Left lung (tissue), 10 donors: ENCODE data around the gene NEDD4. TPM values are rescaled to one million over a fixed set of nuclear protein-coding genes. Genes with fewer than 3 reads are reported as not detected.

Experiments used
- ATAC-seq: fragments of 200-7000 bp; cut with Tn5 transposase; one replicate; pipeline ENCODE4 v1.9.1; 2020; ENCODE audit warnings: moderate library complexity
- DNase-seq, 4 donors: peaks; one replicate each; pipeline ENCODE4 v3.0.0-alpha.2; 2013 to 2020
- H3K27ac ChIP-seq, 2 donors: fragments of 200-600 bp; sonication (generic) in 1 of 2; one replicate each; pipeline versions ENCODE4 v1.5.0 to v1.8.0; 2020 to 2021
- H3K27me3 ChIP-seq, 2 donors: fragments of 200-600 bp; sonication (generic) in 1 of 2; one replicate each; pipeline versions ENCODE4 v1.5.0 to v1.8.0; 2020 to 2021
- H3K36me3 ChIP-seq, 2 donors: fragments of 200-600 bp; sonication (generic) in 1 of 2; one replicate each; pipeline versions ENCODE4 v1.5.0 to v1.8.0; 2020 to 2021
- H3K4me1 ChIP-seq, 2 donors: fragments of 200-600 bp; one replicate each; pipeline ENCODE4 v1.8.0; 2021
- H3K4me3 ChIP-seq, 2 donors: fragments of 200-600 bp; sonication (generic) in 1 of 2; one replicate each; pipeline versions ENCODE4 v1.5.0 to v1.8.0; 2020 to 2021; ENCODE audit warnings: mild to moderate bottlenecking in 1 of 2
- H3K9me3 ChIP-seq, 2 donors: fragments of 200-600 bp; sonication (generic) in 1 of 2; one replicate each; pipeline versions ENCODE4 v1.5.0 to v1.8.0; 2020 to 2021
- intact Hi-C, 2 donors: fragments of 100-400 bp; cut with DNase I; formaldehyde crosslinking; loops; one replicate each; pipeline versions ENCODE4 v1.11.2 to v1.14.2; 2022
- polyA plus RNA-seq, 6 donors: library from polyadenylated mRNA; unstranded; fragments of 120-200 nt; gene quantifications; one replicate each; pipeline ENCODE4 v1.2.1, GENCODE V29; 2013; ENCODE audit not compliant: insufficient read length in 6 of 6
- total RNA-seq, 2 donors: library from RNA; stranded (reverse); fragmentation: NEBNext Ultra II Directional; extraction: Animal tissue kit (Norgen Biotek cat#: 25700); gene quantifications; one replicate each; pipeline ENCODE4 v1.2.1, GENCODE V29; 2021
- TF ChIP-seq, protein P1 (sequence below), 2 donors: fragments of 200-600 bp; sonication (generic) in 1 of 2; IDR thresholded peaks; one replicate each; pipeline versions ENCODE4 v1.5.0 to v1.8.0; 2021; ENCODE audit warnings: antibody characterized with exemption in 2 of 2
- donor health status: DM: no; HTN: yes; CAD: no.
- donor health status: DM: no; HTN: no; CAD: no.

Gene NEDD4
- total and polyA plus RNA-seq, 8 donors = 15.0 to 19.5 (median 17.0) TPM

DNA sequence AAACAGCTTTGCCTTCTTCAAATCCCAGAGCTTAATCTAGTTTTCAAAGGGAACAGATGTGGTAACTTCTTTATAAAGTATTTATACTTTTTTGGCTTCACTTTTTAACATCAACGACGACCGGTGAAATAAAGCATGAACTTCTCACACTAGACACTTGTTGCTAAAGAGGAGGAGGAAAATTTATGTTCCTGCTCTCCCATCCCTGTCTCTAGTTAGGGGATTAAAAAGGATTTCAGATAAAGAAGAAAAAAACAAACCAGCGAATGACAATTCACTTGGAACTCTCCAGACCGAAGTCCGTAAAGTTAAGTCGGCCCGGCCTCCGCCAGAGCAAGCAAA, 672 bp downstream of the NEDD4 start:
- DNase-seq (no peak), ATAC-seq (no peak)
- no peaks in the 10 kb centered on the region for H3K36me3 ChIP-seq

DNA sequence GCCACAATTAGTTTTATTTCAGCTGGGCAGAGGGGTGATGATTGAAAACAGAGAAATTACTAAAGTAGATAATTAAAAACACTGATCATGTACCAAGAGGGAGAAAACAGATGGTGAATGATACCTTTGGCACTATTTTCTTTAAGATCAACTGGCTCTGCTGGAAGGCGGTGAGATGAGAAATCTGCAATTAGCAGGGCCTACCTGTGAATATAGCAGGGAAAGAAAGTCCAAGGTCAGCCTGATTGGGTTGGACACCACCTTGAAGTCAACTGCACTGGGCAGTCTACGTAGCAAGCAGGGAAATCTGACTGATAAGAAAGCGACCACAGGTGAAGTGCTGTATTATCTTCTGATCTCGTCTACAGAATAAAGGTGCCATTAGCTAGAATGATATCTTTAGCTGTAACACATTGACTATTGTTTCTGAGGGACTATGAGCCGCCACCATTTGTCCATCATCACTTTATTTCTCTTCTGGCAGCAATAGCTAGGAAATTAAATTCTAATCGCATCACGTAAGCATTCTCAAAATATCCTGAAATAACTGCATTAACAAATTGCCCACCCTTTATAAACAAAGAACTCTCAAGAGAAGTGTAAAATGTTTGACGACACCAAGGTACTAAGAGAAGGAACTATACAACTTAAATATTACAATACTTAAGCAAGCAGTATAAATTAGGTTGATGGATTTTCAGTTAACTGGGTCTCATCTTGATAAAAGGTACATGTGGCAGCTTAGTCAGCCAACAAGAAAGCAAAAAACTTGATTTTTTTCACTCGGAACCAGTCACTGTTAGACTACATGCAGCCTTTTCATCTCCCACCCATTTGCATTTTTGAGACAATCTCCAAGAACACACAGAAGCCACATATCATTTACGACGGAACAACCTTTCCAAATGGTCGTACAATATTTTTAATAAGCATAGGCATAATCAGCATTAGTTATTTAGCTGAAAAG, 1.3 kb downstream of the NEDD4 start:
- Histone ChIP-seq H3K4me1 (peaks cover 13 to 40% of the 10 kb centered on the region in 2 donors), H3K27ac (peak overlapping the region; percentile 80 to 90), H3K36me3 (no peaks in the 10 kb centered on the region), H3K4me3 (peak overlapping the region in 1 of 2 donors; percentile 68), H3K27me3 (no peaks in the 10 kb centered on the region), H3K9me3 (no peaks in the 10 kb centered on the region)
- TF ChIP-seq, protein P1, sequence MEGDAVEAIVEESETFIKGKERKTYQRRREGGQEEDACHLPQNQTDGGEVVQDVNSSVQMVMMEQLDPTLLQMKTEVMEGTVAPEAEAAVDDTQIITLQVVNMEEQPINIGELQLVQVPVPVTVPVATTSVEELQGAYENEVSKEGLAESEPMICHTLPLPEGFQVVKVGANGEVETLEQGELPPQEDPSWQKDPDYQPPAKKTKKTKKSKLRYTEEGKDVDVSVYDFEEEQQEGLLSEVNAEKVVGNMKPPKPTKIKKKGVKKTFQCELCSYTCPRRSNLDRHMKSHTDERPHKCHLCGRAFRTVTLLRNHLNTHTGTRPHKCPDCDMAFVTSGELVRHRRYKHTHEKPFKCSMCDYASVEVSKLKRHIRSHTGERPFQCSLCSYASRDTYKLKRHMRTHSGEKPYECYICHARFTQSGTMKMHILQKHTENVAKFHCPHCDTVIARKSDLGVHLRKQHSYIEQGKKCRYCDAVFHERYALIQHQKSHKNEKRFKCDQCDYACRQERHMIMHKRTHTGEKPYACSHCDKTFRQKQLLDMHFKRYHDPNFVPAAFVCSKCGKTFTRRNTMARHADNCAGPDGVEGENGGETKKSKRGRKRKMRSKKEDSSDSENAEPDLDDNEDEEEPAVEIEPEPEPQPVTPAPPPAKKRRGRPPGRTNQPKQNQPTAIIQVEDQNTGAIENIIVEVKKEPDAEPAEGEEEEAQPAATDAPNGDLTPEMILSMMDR (IDR thresholded peaks at IDR 0.05) = no peak
- ATAC-seq (no peak), DNase-seq (peak in 1 of 4 donors; percentile 7)
- intact Hi-C loops = no loop called here

More for the DNA sequence above, 672 bp downstream of the NEDD4 start:
- intact Hi-C loops = no loop called here
- TF ChIP-seq, protein P1 (IDR thresholded peaks at IDR 0.05) = no peak
- Histone ChIP-seq H3K27ac (peak overlapping the region; percentile 80 to 90), H3K4me3 (peak overlapping the region; percentile 68 to 80), H3K4me1 (peaks cover 13 to 40% of the 10 kb centered on the region in 2 donors), H3K9me3 (no peaks in the 10 kb centered on the region), H3K27me3 (no peaks in the 10 kb centered on the region)

DNA sequence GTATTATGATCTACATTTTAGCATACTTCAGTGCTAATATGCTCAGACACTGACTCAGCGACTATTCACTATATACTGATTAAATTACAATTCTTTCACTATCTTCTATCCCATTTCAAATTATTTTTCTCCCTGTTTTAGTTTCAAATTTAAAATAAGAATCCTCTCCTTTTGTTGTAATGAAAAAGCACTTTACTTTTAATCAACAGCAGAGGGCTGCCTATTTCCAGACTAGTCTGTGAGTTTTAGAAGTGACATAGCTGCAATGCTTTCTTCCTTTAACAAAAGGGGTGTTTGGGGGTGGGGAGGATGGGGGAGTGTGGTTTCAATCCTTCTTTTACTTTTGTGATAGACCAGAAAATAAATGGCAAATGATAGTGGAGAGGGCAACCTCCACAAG, 2.4 kb downstream of the NEDD4 start:
- Histone ChIP-seq H3K27me3 (no peaks in the 10 kb centered on the region), H3K4me3 (no peak overlapping the region), H3K27ac (no peak overlapping the region), H3K9me3 (no peaks in the 10 kb centered on the region), H3K36me3 (no peaks in the 10 kb centered on the region), H3K4me1 (peaks cover 13 to 40% of the 10 kb centered on the region in 2 donors)
- TF ChIP-seq, protein P1 (IDR thresholded peaks at IDR 0.05) = no peak
- intact Hi-C loops = no loop called here
- ATAC-seq (no peak), DNase-seq (no peak)

DNA sequence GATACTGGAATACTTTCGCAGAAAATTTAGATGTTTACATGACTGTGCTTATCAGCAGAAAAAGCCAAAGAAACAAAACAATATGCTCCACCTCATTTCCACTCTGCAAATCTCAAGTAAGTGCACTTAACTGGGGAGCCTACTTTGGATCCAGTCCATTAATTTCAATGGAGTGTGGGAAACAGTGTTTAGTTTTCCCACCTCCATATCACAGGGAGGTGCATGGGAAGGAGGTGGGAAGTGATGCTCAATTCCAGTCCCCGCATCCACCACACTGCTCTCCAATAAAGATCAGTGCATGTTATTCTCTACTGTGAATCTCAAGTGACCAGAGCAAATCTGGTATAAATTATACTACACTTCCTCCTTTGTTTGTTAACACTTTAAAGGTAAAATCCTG, 2.9 kb downstream of the NEDD4 start:
- ATAC-seq (no peak), DNase-seq (no peak)
- Histone ChIP-seq H3K9me3 (no peaks in the 10 kb centered on the region), H3K4me3 (no peak overlapping the region), H3K27ac (no peak overlapping the region), H3K27me3 (no peaks in the 10 kb centered on the region), H3K36me3 (no peaks in the 10 kb centered on the region), H3K4me1 (peaks cover 13 to 40% of the 10 kb centered on the region in 2 donors)
- intact Hi-C loops = no loop called here
- TF ChIP-seq, protein P1 (IDR thresholded peaks at IDR 0.05) = no peak

DNA sequence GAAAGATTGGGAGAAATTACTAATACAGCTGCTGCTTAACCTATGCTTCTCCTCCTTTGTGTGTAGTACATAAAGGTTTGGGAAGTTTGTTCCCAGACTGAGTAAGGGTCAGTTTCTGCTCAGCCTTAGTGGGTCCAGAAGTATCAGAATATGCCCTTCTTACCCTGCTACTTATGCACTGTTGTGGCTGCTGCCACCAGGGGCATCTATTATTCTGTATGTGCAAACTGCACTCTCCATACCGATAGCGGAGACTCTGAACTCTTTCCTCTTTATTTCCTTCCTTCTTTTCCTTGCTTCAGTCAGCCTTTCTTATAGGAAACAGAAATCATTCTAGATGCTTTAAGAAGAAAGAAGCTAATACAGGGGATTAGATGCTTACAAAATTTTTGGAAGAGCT, 4.0 kb downstream of the NEDD4 start:
- Histone ChIP-seq H3K36me3 (no peaks in the 10 kb centered on the region), H3K27ac (no peak overlapping the region), H3K27me3 (no peaks in the 10 kb centered on the region), H3K9me3 (no peaks in the 10 kb centered on the region), H3K4me3 (no peak overlapping the region), H3K4me1 (peaks cover 13 to 39% of the 10 kb centered on the region in 2 donors)
- ATAC-seq = no peak
- intact Hi-C loops = no loop called here
- TF ChIP-seq, protein P1 (IDR thresholded peaks at IDR 0.05) = no peak
- no peak for DNase-seq
